ENCODE measurements around the gene ARHGAP28.

The ARHGAP28 gene

GRCh38 chr18:6951336-6952090, 222.0 kb downstream of the ARHGAP28 start:
- Histone ChIP-seq H3K9me3 (ENCODE audit: control insufficient read depth, low read length) (no peaks in the 10 kb centered on the region), H2AFZ (no peak overlapping the region)

GRCh38 chr18:6954501-6954900, 225.0 kb downstream of the ARHGAP28 start:
- H3K9me3 ChIP-seq (ENCODE audit: control insufficient read depth, low read length), result no peaks in the 10 kb centered on the region
- H3K36me3 ChIP-seq (ENCODE audit: control insufficient read depth, insufficient read depth, low read length), result no peaks in the 10 kb centered on the region

More at GRCh38 chr18:6951336-6952090, 222.0 kb downstream of the ARHGAP28 start:
- H3K79me2 ChIP-seq, result no peaks in the 10 kb centered on the region
- no peak overlapping the region for H3K9ac ChIP-seq
- H3K4me2 ChIP-seq (ENCODE audit: low read length), result no peak overlapping the region
- H3K36me3 ChIP-seq (ENCODE audit: control insufficient read depth, insufficient read depth, low read length), result no peaks in the 10 kb centered on the region
- no peaks in the 10 kb centered on the region for H3K4me1 ChIP-seq
- H3K4me3 ChIP-seq (ENCODE audit: low read depth, low read length), result no peak overlapping the region
- no peak for TF ChIP-seq CTCF (IDR thresholded peaks at IDR 0.05)
- H3K27me3 ChIP-seq (ENCODE audit: control insufficient read depth, insufficient read depth, low read length), result no peaks in the 10 kb centered on the region
- no peak overlapping the region for H3K27ac ChIP-seq

DNA sequence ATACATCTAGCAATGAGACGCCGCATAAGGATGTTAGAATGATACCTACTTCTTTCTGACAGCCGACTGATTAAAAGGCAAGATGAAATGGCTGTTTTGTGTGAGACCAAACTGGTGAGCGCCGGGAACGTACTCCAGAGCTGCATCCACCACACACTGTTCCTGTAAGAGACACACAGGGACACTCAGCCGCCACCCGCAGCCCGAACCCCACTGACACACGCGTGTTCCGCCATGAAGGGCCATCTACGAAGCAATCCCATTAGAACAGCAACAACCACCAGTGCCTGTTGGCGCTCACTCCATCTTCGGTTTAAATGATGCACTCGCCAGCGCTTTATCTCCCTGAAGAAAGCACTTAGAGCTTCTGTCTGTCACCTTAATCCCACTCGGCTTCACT, 225.8 kb downstream of the ARHGAP28 start:
- H3K4me2 ChIP-seq (ENCODE audit: low read length), result no peak overlapping the region
- TF ChIP-seq CTCF (IDR thresholded peaks at IDR 0.05), result no peak
- H3K36me3 ChIP-seq (ENCODE audit: control insufficient read depth, insufficient read depth, low read length), result no peaks in the 10 kb centered on the region
- no peak overlapping the region for H2AFZ ChIP-seq
- no peaks in the 10 kb centered on the region for H3K9me3 ChIP-seq (ENCODE audit: control insufficient read depth, low read length)
- no peaks in the 10 kb centered on the region for H3K27me3 ChIP-seq (ENCODE audit: control insufficient read depth, insufficient read depth, low read length)
- no peaks in the 10 kb centered on the region for H3K4me1 ChIP-seq
- no peak overlapping the region for H3K4me3 ChIP-seq (ENCODE audit: low read depth, low read length)
- H3K27ac ChIP-seq, result no peak overlapping the region
- H3K79me2 ChIP-seq, result no peaks in the 10 kb centered on the region
- H3K9ac ChIP-seq, result no peak overlapping the region

More at GRCh38 chr18:6954501-6954900, 225.0 kb downstream of the ARHGAP28 start:
- no peaks in the 10 kb centered on the region for H3K79me2 ChIP-seq
- no peak overlapping the region for H3K4me2 ChIP-seq (ENCODE audit: low read length)
- H3K27me3 ChIP-seq (ENCODE audit: control insufficient read depth, insufficient read depth, low read length), result no peaks in the 10 kb centered on the region
- no peak for TF ChIP-seq CTCF (IDR thresholded peaks at IDR 0.05)
- no peak overlapping the region for H2AFZ ChIP-seq
- no peak overlapping the region for H3K9ac ChIP-seq
- no peak overlapping the region for H3K27ac ChIP-seq
- H3K4me1 ChIP-seq, result no peaks in the 10 kb centered on the region
- no peak overlapping the region for H3K4me3 ChIP-seq (ENCODE audit: low read depth, low read length)

GRCh38 chr18:6956495-6956894, 227.0 kb downstream of the ARHGAP28 start:
- Histone ChIP-seq H3K4me3 (ENCODE audit: low read depth, low read length) (no peak overlapping the region), H2AFZ (no peak overlapping the region), H3K4me2 (ENCODE audit: low read length) (no peak overlapping the region), H3K9ac (no peak overlapping the region), H3K9me3 (ENCODE audit: control insufficient read depth, low read length) (no peaks in the 10 kb centered on the region), H3K79me2 (no peaks in the 10 kb centered on the region), H3K36me3 (ENCODE audit: control insufficient read depth, insufficient read depth, low read length) (no peaks in the 10 kb centered on the region), H3K4me1 (no peaks in the 10 kb centered on the region), H3K27me3 (ENCODE audit: control insufficient read depth, insufficient read depth, low read length) (no peaks in the 10 kb centered on the region), H3K27ac (no peak overlapping the region)
- TF ChIP-seq CTCF (IDR thresholded peaks at IDR 0.05), result no peak

DNA sequence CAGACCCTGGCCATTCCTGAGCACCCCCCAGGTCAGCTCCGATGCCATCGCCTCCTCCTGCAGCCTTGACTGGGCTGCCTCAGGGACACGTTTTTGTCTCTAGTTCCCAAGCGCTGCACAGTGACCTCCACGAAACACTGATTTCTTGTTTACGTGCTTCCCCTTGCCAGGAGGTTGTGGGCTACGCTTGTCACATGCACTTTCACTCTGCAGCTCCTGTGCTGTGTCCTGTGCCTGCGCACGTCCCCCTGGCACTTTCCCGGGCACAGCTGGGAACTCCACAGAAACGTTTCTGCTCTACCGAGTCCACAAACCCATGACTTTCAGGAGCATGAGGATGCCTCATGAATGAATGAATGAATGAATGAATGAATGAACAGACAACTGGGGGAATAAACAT, 227.5 kb downstream of the ARHGAP28 start:
- Histone ChIP-seq H3K4me1 (no peaks in the 10 kb centered on the region), H2AFZ (no peak overlapping the region), H3K4me2 (ENCODE audit: low read length) (no peak overlapping the region), H3K27me3 (ENCODE audit: control insufficient read depth, insufficient read depth, low read length) (no peaks in the 10 kb centered on the region), H3K27ac (no peak overlapping the region), H3K36me3 (ENCODE audit: control insufficient read depth, insufficient read depth, low read length) (no peaks in the 10 kb centered on the region), H3K9ac (no peak overlapping the region), H3K9me3 (ENCODE audit: control insufficient read depth, low read length) (no peaks in the 10 kb centered on the region), H3K79me2 (no peaks in the 10 kb centered on the region), H3K4me3 (ENCODE audit: low read depth, low read length) (no peak overlapping the region)
- no peak for TF ChIP-seq CTCF (IDR thresholded peaks at IDR 0.05)
